Right lobe of liver (tissue), 6 donors: Measurements from ENCODE around the gene ERBB4. TPM values are rescaled to one million over a fixed set of nuclear protein-coding genes. Genes with fewer than 3 reads are reported as not detected.

ENCODE experiments used
- ATAC-seq, 4 donors: fragments of 200-7000 bp; cut with Tn5 transposase; one replicate each; pipeline ENCODE4 v1.9.1; 2020; ENCODE audit warnings: mild to moderate bottlenecking in 4 of 4, moderate library complexity in 4 of 4
- DNase-seq, 3 donors: peaks; one replicate each; pipeline ENCODE4 v3.0.0-alpha.2; 2020
- H3K27ac ChIP-seq, 3 donors: fragments of 200-600 bp; one replicate each; pipeline ENCODE4 v1.8.0; 2022
- H3K27me3 ChIP-seq, 2 donors: fragments of 200-600 bp; one replicate each; pipeline ENCODE4 v1.8.0; 2022
- H3K36me3 ChIP-seq, 4 donors: fragments of 200-600 bp; sonication (generic) in 1 of 4; one replicate each; pipeline versions ENCODE4 v1.5.1 to v1.8.0; 2017 to 2022; ENCODE audit warnings: control low read depth in 1 of 4
- H3K4me1 ChIP-seq, 4 donors: fragments of 200-600 bp; sonication (generic) in 1 of 4; one replicate each; pipeline versions ENCODE4 v1.5.1 to v1.8.0; 2017 to 2022; ENCODE audit warnings: control low read depth in 1 of 4
- H3K4me3 ChIP-seq, 3 donors: fragments of 200-600 bp; one replicate each; pipeline ENCODE4 v1.8.0; 2022
- H3K9me3 ChIP-seq, 4 donors: fragments of 200-600 bp; sonication (generic) in 1 of 4; one replicate each; pipeline versions ENCODE4 v1.5.1 to v1.8.0; 2017 to 2022; ENCODE audit warnings: control low read depth in 1 of 4
- POLR2A ChIP-seq: fragments of 450-650 bp; IDR thresholded peaks from one replicate; pipeline ENCODE4 v1.6.1; 2017; ENCODE audit warnings: antibody characterized with exemption, mild to moderate bottlenecking
- WGBS: methylation state at CpG from one replicate; pipeline ENCODE4 v1.1.6; 2018; ENCODE audit warnings: low coverage, low lambda C conversion rate; ENCODE audit not compliant: insufficient coverage; ENCODE audit errors: missing lambda C conversion rate; 5-methylcytosine and 5-hydroxymethylcytosine counted together
- intact Hi-C, 2 donors: fragments of 100-400 bp; cut with DNase I; formaldehyde crosslinking; loops; one replicate each; pipeline versions ENCODE4 v1.11.2 to v1.14.1; 2022
- total RNA-seq, 6 experiments: library from RNA; depleted of rRNA in 2 of 6; stranded (reverse); fragments of >200 nt in 2 of 6; fragmentation: NEBNext Ultra II Directional in 3 of 6; extraction: Animal tissue kit (Norgen Biotek cat#: 25700) in 3 of 6; gene quantifications; one replicate each; pipeline versions ENCODE4 v1.1.0 to v1.2.4, GENCODE V29; 2016 to 2023
- TF ChIP-seq, protein P1 (sequence below), 4 donors: fragments of 200-600 bp in 3 of 4; fragments of 450-650 bp in 1 of 4; IDR thresholded peaks; one replicate each; pipeline versions ENCODE4 v1.5.1 to v1.8.0; 2016 to 2022; ENCODE audit warnings: antibody characterized with exemption in 4 of 4, mild to moderate bottlenecking in 2 of 4
- donor health status: DM: no; HTN: yes; CAD: no.
- donor health status: DM: no; HTN: no; CAD: no.
- donor health status: DM: no; HTN: no; CAD: no.
- donor health status: DM: no; HTN: yes; CAD: no.
- donor health status: DM: no; HTN: yes; CAD: no.

Gene ERBB4
- total RNA-seq, 6 experiments from 2014 or later: 0.02 to 0.59 (median 0.08) TPM; not detected in 2

DNA sequence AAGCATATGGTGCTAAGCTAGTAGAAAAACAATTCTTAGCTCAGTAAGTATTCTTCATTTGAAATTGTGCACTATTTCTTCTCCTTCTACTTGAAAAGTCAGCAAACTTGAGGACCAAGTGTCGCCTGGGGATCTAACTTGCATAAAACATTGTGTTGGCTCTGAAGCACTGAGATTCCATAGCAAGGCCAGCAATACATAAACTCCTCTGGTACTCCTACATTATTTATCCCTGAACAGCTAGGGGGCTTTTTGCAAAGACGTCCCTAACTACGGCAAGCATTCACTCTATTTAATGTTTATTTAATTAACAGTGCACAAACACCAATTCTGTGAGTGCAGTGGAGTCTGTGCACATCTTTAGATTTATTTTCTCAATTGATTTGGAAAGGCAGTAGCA is 392.2 kb downstream of the ERBB4 start:
- H3K36me3 ChIP-seq: no peaks in the 10 kb centered on the region
- no peaks in the 10 kb centered on the region for H3K9me3 ChIP-seq
- 44% methylated on average over 3 of the region's 3 CpGs for WGBS
- no peak for TF ChIP-seq POLR2A
- TF ChIP-seq, protein P1, sequence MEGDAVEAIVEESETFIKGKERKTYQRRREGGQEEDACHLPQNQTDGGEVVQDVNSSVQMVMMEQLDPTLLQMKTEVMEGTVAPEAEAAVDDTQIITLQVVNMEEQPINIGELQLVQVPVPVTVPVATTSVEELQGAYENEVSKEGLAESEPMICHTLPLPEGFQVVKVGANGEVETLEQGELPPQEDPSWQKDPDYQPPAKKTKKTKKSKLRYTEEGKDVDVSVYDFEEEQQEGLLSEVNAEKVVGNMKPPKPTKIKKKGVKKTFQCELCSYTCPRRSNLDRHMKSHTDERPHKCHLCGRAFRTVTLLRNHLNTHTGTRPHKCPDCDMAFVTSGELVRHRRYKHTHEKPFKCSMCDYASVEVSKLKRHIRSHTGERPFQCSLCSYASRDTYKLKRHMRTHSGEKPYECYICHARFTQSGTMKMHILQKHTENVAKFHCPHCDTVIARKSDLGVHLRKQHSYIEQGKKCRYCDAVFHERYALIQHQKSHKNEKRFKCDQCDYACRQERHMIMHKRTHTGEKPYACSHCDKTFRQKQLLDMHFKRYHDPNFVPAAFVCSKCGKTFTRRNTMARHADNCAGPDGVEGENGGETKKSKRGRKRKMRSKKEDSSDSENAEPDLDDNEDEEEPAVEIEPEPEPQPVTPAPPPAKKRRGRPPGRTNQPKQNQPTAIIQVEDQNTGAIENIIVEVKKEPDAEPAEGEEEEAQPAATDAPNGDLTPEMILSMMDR (IDR thresholded peaks at IDR 0.05): no peak
- H3K4me3 ChIP-seq: no peak overlapping the region
- DNase-seq (no peak), ATAC-seq (no peak)
- intact Hi-C loops: no loop called here
- H3K27ac ChIP-seq: no peak overlapping the region
- H3K27me3 ChIP-seq: no peaks in the 10 kb centered on the region
- H3K4me1 ChIP-seq: no peaks in the 10 kb centered on the region

DNA sequence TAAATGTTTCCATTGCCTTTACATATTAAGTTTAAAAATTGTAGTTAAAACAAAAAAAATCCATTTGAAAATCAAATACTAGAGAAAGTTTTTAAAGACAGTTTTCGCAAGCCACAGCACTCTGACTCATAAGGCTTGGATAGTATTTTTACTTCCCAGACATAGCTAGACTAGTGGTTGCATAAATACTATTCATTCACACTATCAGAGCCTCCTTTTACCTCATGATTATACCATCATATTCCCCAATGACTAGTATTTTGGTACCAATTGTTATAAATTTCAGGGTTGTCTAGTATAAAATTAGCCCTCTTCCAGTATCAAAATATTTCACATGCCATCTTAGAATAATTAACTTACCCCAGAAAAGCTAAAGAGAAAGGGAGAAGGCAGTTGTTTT is 393.5 kb downstream of the ERBB4 start:
- Histone ChIP-seq H3K27ac (no peak overlapping the region), H3K36me3 (no peaks in the 10 kb centered on the region), H3K9me3 (no peaks in the 10 kb centered on the region), H3K4me3 (no peak overlapping the region), H3K4me1 (no peaks in the 10 kb centered on the region), H3K27me3 (no peaks in the 10 kb centered on the region)
- DNase-seq: no peak
- intact Hi-C loops: no loop called here
- ATAC-seq: no peak
- 60% methylated on average over 1 of the region's 1 CpG for whole genome bisulfite sequencing
- TF ChIP-seq, protein P1 (IDR thresholded peaks at IDR 0.05): no peak
- no peak for TF ChIP-seq POLR2A

DNA sequence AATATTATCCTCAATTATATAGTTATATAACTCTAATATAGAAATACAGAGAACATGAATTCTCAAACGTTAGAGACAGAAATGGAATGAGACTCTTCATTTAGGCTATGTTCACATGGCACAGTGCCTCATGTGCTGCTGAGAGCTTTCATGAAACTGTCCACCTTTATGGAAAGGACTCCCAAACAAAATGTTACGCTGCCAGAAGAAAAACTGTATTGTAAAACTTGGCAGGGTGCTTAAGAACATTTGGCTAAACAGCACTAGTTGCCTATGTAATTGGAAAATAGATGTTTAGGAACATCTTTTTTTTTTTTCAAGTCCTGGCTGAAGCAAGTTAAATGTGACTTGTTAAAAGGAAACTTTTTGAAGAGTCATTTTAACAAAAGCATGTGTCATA is 396.0 kb downstream of the ERBB4 start:
- Histone ChIP-seq H3K36me3 (no peaks in the 10 kb centered on the region), H3K27me3 (no peaks in the 10 kb centered on the region), H3K4me3 (no peak overlapping the region), H3K9me3 (no peaks in the 10 kb centered on the region), H3K4me1 (no peaks in the 10 kb centered on the region), H3K27ac (no peak overlapping the region)
- DNase-seq (no peak), ATAC-seq (no peak)
- TF ChIP-seq, protein P1 (IDR thresholded peaks at IDR 0.05): no peak
- TF ChIP-seq POLR2A: no peak
- intact Hi-C loops: no loop called here
- 33% methylated on average over 2 of the region's 2 CpGs for WGBS

DNA sequence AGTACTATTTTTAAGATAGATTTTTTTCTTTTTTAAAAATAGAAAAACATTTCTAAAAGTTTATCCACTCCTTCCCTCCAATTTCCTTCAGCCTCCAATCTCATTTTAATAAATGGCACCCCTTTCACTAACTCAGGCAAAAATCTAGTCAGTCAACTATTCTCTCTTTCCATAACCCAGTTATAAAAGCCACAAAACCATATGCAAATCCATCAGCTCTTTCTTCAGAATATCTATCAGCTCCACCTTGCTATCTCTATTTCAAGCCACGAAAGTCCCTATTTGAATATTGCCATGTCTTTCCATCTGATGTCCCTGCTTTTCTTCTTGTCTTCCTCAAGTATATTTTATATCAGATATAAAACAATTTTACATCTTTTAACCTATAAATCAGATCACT is 397.1 kb downstream of the ERBB4 start:
- DNase-seq (no peak), ATAC-seq (no peak)
- no peaks in the 10 kb centered on the region for H3K9me3 ChIP-seq
- intact Hi-C loops: no loop called here
- H3K27me3 ChIP-seq: no peaks in the 10 kb centered on the region
- no peaks in the 10 kb centered on the region for H3K4me1 ChIP-seq
- H3K4me3 ChIP-seq: no peak overlapping the region
- 44% methylated on average over 1 of the region's 1 CpG for WGBS
- H3K36me3 ChIP-seq: no peaks in the 10 kb centered on the region
- TF ChIP-seq, protein P1 (IDR thresholded peaks at IDR 0.05): no peak
- no peak for TF ChIP-seq POLR2A
- no peak overlapping the region for H3K27ac ChIP-seq

DNA sequence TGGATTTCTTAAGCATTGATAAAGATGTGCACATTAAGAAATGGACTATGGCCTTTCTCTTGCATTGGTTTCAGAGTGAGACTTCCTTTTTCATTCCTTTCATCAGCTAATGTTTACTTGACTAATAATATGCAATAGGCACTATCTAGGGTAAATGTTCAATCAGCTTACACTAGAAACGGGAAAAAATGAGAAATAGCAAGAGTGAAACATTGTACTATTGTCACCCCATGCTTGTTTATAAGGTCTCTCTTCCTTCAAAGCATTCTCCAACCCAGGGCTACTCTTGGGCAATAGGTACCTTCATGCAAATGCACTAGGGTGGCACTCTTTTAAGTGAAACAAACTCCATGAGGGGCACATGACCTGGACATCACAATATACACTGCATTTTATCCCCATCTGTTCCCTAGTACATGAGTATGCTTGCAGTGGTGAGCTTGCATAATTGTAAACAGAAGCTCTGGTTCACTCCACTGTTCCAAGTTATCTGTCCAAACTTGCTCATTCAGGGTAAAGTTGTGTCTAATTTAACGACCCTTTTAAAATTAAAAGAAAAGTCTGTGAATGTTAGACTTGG is 402.3 kb downstream of the ERBB4 start:
- intact Hi-C loops: no loop called here

More for the DNA sequence above, 402.3 kb downstream of the ERBB4 start:
- no peaks in the 10 kb centered on the region for H3K9me3 ChIP-seq
- H3K27me3 ChIP-seq: no peaks in the 10 kb centered on the region
- no peak for TF ChIP-seq POLR2A
- TF ChIP-seq, protein P1 (IDR thresholded peaks at IDR 0.05): no peak
- ATAC-seq: no peak
- H3K4me3 ChIP-seq: no peak overlapping the region
- 23% methylated on average over 2 of the region's 2 CpGs for WGBS
- DNase-seq: no peak
- no peak overlapping the region for H3K27ac ChIP-seq
- H3K4me1 ChIP-seq: no peaks in the 10 kb centered on the region
- H3K36me3 ChIP-seq: no peaks in the 10 kb centered on the region
